Breast epithelium (tissue), 4 donors: Measurements from ENCODE around the gene EDRF1. TPM values are rescaled to one million over a fixed set of nuclear protein-coding genes. Genes with fewer than 3 reads are reported as not detected.

Experiments used
- DNase-seq, 2 donors: peaks; one replicate each; pipeline ENCODE4 v3.0.0-alpha.2; 2019; ENCODE audit warnings: low spot score in 2 of 2
- H3K27ac ChIP-seq, 2 donors: fragments of 200-600 bp; sonication (generic) in 1 of 2; one replicate each; pipeline ENCODE4 v1.5.1; 2016 to 2019; ENCODE audit warnings: mild to moderate bottlenecking in 1 of 2
- H3K27me3 ChIP-seq, 2 donors: fragments of 200-600 bp; sonication (generic) in 1 of 2; one replicate each; pipeline versions ENCODE4 v1.5.1 to v1.6.0; 2017 to 2019; ENCODE audit warnings: control low read depth in 1 of 2, mild to moderate bottlenecking in 1 of 2
- H3K36me3 ChIP-seq: fragments of 200-600 bp; one replicate; pipeline ENCODE4 v1.5.1; 2019
- H3K4me1 ChIP-seq, 2 donors: fragments of 200-600 bp; sonication (generic); one replicate each; pipeline ENCODE4 v1.5.1; 2016 to 2019; ENCODE audit warnings: control low read depth in 1 of 2
- H3K4me3 ChIP-seq, 3 donors: fragments of 200-600 bp; sonication (generic); 1 replicate in 2 of 3; 2 replicates in 1 of 3; pipeline ENCODE4 v1.5.1; 2016 to 2019; ENCODE audit warnings: mild to moderate bottlenecking in 3 of 3, moderate library complexity in 2 of 3
- H3K9me3 ChIP-seq, 2 donors: fragments of 200-600 bp; sonication (generic) in 1 of 2; one replicate each; pipeline ENCODE4 v1.5.1; 2016 to 2019; ENCODE audit warnings: control low read depth in 1 of 2
- POLR2A ChIP-seq: fragments of 450-650 bp; IDR thresholded peaks from one replicate; pipeline ENCODE4 v1.6.1; 2016; ENCODE audit warnings: antibody characterized with exemption, mild to moderate bottlenecking, moderate library complexity
- POLR2AphosphoS5 ChIP-seq, 3 donors: sonication (generic); formaldehyde crosslinking; IDR thresholded peaks; one replicate each; pipeline ENCODE4 v1.6.1; 2017; ENCODE audit warnings: antibody characterized with exemption in 3 of 3
- intact Hi-C: fragments of 100-400 bp; cut with DNase I; formaldehyde crosslinking; loops from one replicate; pipeline ENCODE4 v1.15.1; 2023; ENCODE audit warnings: low total_unique reads
- total RNA-seq, 3 donors: library from RNA; depleted of rRNA; stranded (reverse); fragments of >200 nt; gene quantifications; one replicate each; pipeline ENCODE4 v1.1.0, GENCODE V29; 2016
- TF ChIP-seq, protein P1 (sequence below), 3 donors: fragments of 450-650 bp; IDR thresholded peaks; one replicate each; pipeline ENCODE4 v1.5.1; 2016 to 2017; ENCODE audit warnings: antibody characterized with exemption in 3 of 3, mild to moderate bottlenecking in 3 of 3, moderate library complexity in 3 of 3

EDRF1 gene
- total RNA-seq, 3 donors from 2014 or later = 23.8 to 37.3 (median 35.1) TPM

DNA sequence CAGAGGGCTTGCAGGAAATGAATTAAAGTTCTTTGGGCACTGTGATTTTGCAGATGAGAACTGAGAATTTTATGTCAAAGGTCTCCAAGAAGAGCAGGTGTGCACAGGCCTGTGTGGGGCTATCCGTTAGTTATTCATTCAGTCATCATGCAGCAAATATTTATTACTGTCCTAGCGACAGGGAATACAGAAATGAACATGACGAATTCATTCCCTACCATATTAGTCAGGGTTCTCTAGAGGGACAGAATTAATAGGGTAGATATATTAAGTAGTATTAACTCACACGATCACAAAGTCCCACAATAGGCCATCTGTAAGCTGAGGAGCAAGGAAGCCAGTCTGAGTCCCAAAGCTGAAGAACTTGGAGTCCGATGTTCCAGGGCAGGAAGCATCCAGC lies 59.0 kb downstream of the EDRF1 start:
- intact Hi-C loops = no loop called here
- DNase-seq = no peak

DNA sequence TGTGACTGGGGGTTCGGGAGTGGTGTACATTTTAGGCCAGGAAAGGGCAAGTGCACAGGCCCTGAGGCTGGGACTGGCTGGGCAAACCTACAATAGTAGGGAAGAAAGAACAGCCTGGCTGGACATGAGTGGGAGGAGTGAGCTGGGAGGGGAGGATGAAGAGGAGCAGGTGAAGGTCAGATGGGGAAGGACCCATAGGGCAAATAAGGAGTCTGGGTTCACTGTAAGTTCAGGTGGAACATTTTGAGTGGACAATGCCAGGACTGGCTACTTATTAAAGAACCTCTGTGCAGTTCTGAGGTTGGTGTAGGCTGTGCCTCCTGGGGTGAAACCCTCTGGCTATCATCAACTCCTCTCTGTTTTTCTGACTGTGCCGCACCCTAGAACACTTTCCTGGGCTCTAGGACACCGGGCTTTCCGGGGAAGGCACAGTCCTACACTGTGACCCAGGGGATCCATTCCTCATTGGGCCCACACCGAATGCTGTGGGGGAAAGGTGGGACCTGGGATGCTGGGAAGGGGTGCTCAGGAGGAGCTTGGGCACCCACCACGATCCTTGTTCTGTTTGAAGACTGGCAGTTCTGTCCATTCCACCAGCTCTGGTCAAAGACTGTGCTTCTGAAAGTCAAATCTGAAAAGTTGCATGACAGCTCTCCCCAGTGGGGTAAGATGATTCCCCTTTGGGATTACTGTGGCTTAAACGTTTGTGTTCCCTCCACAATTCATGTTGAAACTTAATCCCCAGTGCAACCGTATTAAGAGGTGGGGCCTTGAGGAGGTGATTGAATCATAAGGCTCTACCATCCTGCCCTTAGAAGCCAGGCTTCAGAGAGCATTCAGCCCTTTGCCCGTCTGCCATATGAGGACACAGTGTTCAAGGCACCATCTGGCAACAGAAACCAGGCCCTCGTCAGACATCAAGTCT lies 60.2 kb downstream of the EDRF1 start:
- Histone ChIP-seq H3K27me3 (no peaks in the 10 kb centered on the region), H3K9me3 (no peaks in the 10 kb centered on the region), H3K36me3 (no peaks in the 10 kb centered on the region), H3K4me1 (no peaks in the 10 kb centered on the region), H3K27ac (no peak overlapping the region), H3K4me3 (no peak overlapping the region)
- TF ChIP-seq POLR2AphosphoS5 (IDR thresholded peaks at IDR 0.05) (no peak), POLR2A (no peak)
- TF ChIP-seq, protein P1, sequence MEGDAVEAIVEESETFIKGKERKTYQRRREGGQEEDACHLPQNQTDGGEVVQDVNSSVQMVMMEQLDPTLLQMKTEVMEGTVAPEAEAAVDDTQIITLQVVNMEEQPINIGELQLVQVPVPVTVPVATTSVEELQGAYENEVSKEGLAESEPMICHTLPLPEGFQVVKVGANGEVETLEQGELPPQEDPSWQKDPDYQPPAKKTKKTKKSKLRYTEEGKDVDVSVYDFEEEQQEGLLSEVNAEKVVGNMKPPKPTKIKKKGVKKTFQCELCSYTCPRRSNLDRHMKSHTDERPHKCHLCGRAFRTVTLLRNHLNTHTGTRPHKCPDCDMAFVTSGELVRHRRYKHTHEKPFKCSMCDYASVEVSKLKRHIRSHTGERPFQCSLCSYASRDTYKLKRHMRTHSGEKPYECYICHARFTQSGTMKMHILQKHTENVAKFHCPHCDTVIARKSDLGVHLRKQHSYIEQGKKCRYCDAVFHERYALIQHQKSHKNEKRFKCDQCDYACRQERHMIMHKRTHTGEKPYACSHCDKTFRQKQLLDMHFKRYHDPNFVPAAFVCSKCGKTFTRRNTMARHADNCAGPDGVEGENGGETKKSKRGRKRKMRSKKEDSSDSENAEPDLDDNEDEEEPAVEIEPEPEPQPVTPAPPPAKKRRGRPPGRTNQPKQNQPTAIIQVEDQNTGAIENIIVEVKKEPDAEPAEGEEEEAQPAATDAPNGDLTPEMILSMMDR (IDR thresholded peaks at IDR 0.05) = no peak
- DNase-seq = no peak
- intact Hi-C loops = no loop called here

More for the DNA sequence above, 59.0 kb downstream of the EDRF1 start:
- TF ChIP-seq POLR2AphosphoS5 (IDR thresholded peaks at IDR 0.05) = no peak
- Histone ChIP-seq H3K9me3 (no peaks in the 10 kb centered on the region), H3K4me3 (no peak overlapping the region), H3K27ac (no peak overlapping the region), H3K27me3 (no peaks in the 10 kb centered on the region), H3K4me1 (no peaks in the 10 kb centered on the region), H3K36me3 (no peaks in the 10 kb centered on the region)

DNA sequence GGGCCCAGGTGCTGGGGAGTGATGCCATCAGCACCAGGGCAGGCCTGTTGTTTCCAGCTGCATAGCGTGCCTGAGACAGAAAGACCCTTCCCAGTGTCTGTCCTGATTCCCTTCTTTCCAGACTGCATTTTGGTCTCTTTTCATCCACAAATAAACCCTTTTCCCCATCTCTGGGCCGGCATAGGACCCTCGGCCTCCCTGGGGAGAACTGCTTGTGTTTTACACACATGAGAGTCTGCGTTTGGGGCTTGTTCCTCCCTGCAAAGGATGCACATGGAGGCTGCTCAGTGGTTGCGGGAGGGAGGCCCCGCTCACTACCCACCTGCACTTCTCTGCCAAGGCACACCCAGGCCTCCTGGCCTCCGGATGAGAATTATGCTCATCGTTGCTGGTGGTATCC lies 61.9 kb downstream of the EDRF1 start:
- H3K27me3 ChIP-seq = no peaks in the 10 kb centered on the region
- H3K36me3 ChIP-seq = no peaks in the 10 kb centered on the region
- DNase-seq = no peak
- intact Hi-C loops = no loop called here
- H3K4me3 ChIP-seq = no peak overlapping the region
- H3K9me3 ChIP-seq = no peaks in the 10 kb centered on the region
- H3K27ac ChIP-seq = no peak overlapping the region
- H3K4me1 ChIP-seq = no peaks in the 10 kb centered on the region
- TF ChIP-seq POLR2A = no peak
- TF ChIP-seq, protein P1 (IDR thresholded peaks at IDR 0.05) = no peak
- TF ChIP-seq POLR2AphosphoS5 (IDR thresholded peaks at IDR 0.05) = no peak

DNA sequence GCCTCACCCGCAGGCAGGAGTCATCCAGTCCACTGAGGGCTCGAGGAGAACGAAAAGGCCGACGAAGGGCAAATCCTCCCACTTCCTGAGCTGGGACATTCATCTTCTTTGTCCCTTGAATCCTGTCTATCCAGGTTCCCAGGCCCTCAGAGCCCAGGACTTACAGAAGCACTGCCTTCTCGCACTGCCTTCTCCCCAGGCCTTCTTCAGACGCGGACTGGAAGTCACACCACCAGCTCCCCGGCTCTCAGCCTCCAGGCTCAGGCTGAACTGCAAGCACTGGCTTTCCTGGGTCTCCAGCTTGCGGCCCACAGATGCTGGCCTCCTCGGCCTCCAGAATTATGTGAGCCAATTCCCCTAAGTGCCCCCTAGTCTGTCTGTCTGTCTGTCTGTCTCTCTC lies 62.5 kb downstream of the EDRF1 start:
- TF ChIP-seq POLR2A (no peak), POLR2AphosphoS5 (IDR thresholded peaks at IDR 0.05) (no peak)
- TF ChIP-seq, protein P1 (IDR thresholded peaks at IDR 0.05) = no peak
- Histone ChIP-seq H3K36me3 (no peaks in the 10 kb centered on the region), H3K27me3 (no peaks in the 10 kb centered on the region), H3K4me3 (no peak overlapping the region), H3K4me1 (no peaks in the 10 kb centered on the region), H3K9me3 (no peaks in the 10 kb centered on the region), H3K27ac (no peak overlapping the region)
- intact Hi-C loops = no loop called here
- no peak for DNase-seq

DNA sequence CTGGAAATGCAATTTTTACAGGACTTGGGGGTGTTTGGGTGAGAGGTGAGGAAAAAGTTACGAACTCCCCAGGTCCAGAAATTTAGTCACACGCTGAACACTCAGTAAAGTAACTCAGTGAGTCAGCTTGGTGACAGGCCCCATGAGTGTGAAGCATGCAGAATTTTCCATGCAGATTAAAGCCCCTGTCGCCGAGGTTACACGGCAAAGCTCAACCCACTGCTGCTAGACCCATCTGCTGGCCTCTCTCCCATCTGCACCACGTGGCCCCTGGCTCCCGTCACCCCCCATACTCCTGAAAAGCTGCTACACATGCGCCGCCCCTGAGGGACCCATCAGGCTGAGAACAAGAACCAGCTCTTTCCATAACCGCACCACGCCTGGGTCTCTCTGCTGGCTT lies 63.1 kb downstream of the EDRF1 start:
- TF ChIP-seq, protein P1 (IDR thresholded peaks at IDR 0.05) = no peak
- no peak for TF ChIP-seq POLR2A
- no peak for TF ChIP-seq POLR2AphosphoS5 (IDR thresholded peaks at IDR 0.05)
- Histone ChIP-seq H3K9me3 (no peaks in the 10 kb centered on the region), H3K36me3 (no peaks in the 10 kb centered on the region), H3K27ac (no peak overlapping the region), H3K27me3 (no peaks in the 10 kb centered on the region), H3K4me3 (no peak overlapping the region), H3K4me1 (no peaks in the 10 kb centered on the region)
- intact Hi-C loops = no loop called here
- no peak for DNase-seq
